Measurements from ENCODE around the gene PRXL2B.

Gene PRXL2B

GRCh38 chr1:2637442-2638145 is 51.0 kb downstream of the PRXL2B start:
- no peak for TF ChIP-seq CTCF (IDR thresholded peaks at IDR 0.05; ENCODE audit: borderline replicate concordance, insufficient read depth, low read depth, low read length)
- no peak overlapping the region for H3K4me3 ChIP-seq (ENCODE audit: low read depth, low read length)

GRCh38 chr1:2638466-2639115 is 52.0 kb downstream of the PRXL2B start:
- no peak overlapping the region for H3K4me3 ChIP-seq (ENCODE audit: low read depth, low read length)
- TF ChIP-seq CTCF (IDR thresholded peaks at IDR 0.05; ENCODE audit: borderline replicate concordance, insufficient read depth, low read depth, low read length): no peak

GRCh38 chr1:2639203-2639602 is 52.6 kb downstream of the PRXL2B start:
- H3K4me3 ChIP-seq (ENCODE audit: low read depth, low read length): no peak overlapping the region
- TF ChIP-seq CTCF (IDR thresholded peaks at IDR 0.05; ENCODE audit: borderline replicate concordance, insufficient read depth, low read depth, low read length): no peak

GRCh38 chr1:2639607-2640521 is 53.3 kb downstream of the PRXL2B start:
- no peak for TF ChIP-seq CTCF (IDR thresholded peaks at IDR 0.05; ENCODE audit: borderline replicate concordance, insufficient read depth, low read depth, low read length)
- no peak overlapping the region for H3K4me3 ChIP-seq (ENCODE audit: low read depth, low read length)

GRCh38 chr1:2640626-2641025 is 54.0 kb downstream of the PRXL2B start:
- no peak for TF ChIP-seq CTCF (IDR thresholded peaks at IDR 0.05; ENCODE audit: borderline replicate concordance, insufficient read depth, low read depth, low read length)
- H3K4me3 ChIP-seq (ENCODE audit: low read depth, low read length): no peak overlapping the region

Measured in GM12875 (cell line).